Osteocyte (in vitro differentiated cells): ENCODE data around the gene AGT. TPM values are rescaled to one million over a fixed set of nuclear protein-coding genes. Genes with fewer than 3 reads are reported as not detected.

ENCODE experiments used
- DNase-seq: peaks from one replicate; pipeline ENCODE4 v3.0.0; 2021; ENCODE audit warnings: mixed read lengths; ENCODE audit not compliant: unreplicated experiment; ENCODE audit errors: extremely low spot score
- H3K27ac Mint-ChIP-seq: one replicate; pipeline ENCODE4 v1.8.0; 2021; ENCODE audit warnings: mild to moderate bottlenecking, mixed read lengths; ENCODE audit not compliant: unreplicated experiment
- H3K27me3 Mint-ChIP-seq: one replicate; pipeline ENCODE4 v1.8.0; 2021; ENCODE audit warnings: mixed read lengths; ENCODE audit not compliant: unreplicated experiment
- H3K36me3 Mint-ChIP-seq: one replicate; pipeline ENCODE4 v1.8.0; 2021; ENCODE audit warnings: mixed read lengths; ENCODE audit not compliant: unreplicated experiment
- H3K4me1 Mint-ChIP-seq: one replicate; pipeline ENCODE4 v1.8.0; 2021; ENCODE audit warnings: mixed read lengths; ENCODE audit not compliant: unreplicated experiment
- H3K4me3 Mint-ChIP-seq: one replicate; pipeline ENCODE4 v1.8.0; 2021; ENCODE audit warnings: mild to moderate bottlenecking, moderate library complexity, mixed read lengths; ENCODE audit not compliant: unreplicated experiment
- H3K9me3 Mint-ChIP-seq: one replicate; pipeline ENCODE4 v1.8.0; 2021; ENCODE audit warnings: mixed read lengths; ENCODE audit not compliant: unreplicated experiment
- total RNA-seq: library from RNA; stranded (reverse); gene quantifications from 2 replicates; pipeline ENCODE4 v1.2.1, GENCODE V29; 2021
- TF ChIP-seq, protein P1 (sequence below): fragments of 200-600 bp; sonication (generic); IDR thresholded peaks from 2 replicates; pipeline ENCODE4 v1.5.0; 2021; ENCODE audit warnings: antibody characterized with exemption, mild to moderate bottlenecking, moderate library complexity

The AGT gene
- total RNA-seq, 1 donor from 2014 or later = 25.6 TPM

DNA sequence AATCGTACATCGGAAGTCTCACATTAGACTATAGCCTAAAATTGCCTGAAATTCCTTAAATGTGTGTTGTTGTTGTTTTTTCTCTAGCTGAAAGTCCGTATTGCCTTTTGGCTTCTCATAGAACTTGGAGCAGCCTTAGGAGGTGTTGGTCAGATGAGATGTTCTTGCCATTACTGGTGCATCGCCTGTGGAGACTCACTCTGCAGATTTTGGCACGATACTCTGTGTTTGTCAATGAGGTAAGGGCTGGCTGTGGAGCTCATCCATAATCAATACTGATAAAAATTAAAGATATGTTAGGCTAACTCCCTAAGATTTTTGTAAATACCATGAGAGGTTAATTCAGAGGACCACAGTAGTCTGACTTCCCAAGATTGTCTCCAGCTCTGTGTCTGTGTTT is 28.9 kb downstream of the AGT start:
- DNase-seq = no peak
- H3K27me3 Mint-ChIP-seq = no peaks in the 10 kb centered on the region
- no peak overlapping the region for H3K27ac Mint-ChIP-seq
- TF ChIP-seq, protein P1, sequence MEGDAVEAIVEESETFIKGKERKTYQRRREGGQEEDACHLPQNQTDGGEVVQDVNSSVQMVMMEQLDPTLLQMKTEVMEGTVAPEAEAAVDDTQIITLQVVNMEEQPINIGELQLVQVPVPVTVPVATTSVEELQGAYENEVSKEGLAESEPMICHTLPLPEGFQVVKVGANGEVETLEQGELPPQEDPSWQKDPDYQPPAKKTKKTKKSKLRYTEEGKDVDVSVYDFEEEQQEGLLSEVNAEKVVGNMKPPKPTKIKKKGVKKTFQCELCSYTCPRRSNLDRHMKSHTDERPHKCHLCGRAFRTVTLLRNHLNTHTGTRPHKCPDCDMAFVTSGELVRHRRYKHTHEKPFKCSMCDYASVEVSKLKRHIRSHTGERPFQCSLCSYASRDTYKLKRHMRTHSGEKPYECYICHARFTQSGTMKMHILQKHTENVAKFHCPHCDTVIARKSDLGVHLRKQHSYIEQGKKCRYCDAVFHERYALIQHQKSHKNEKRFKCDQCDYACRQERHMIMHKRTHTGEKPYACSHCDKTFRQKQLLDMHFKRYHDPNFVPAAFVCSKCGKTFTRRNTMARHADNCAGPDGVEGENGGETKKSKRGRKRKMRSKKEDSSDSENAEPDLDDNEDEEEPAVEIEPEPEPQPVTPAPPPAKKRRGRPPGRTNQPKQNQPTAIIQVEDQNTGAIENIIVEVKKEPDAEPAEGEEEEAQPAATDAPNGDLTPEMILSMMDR = no peak
- no peak overlapping the region for H3K4me3 Mint-ChIP-seq
- H3K4me1 Mint-ChIP-seq = peaks cover 19% of the 10 kb centered on the region
- H3K9me3 Mint-ChIP-seq = no peaks in the 10 kb centered on the region
- peaks cover 53% of the 10 kb centered on the region for H3K36me3 Mint-ChIP-seq

DNA sequence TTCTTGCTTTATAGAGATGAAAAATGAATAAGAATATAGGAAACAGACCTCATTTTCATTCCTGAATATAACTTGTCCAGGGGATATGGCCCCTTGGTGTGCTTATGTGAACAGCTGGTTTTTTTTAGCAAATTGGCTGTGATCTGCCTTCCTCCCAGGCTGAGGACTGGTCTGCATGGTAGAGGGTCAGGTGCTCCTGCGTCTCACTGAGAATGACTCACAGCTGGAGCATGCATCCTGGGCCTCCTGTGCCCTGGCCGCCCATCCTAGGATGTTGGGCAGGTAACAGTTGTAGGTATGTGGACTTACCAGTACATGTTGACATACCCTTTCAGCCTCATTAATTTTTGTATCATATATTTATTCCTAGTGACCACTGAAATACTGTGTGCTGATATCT is 29.8 kb downstream of the AGT start:
- no peaks in the 10 kb centered on the region for H3K9me3 Mint-ChIP-seq
- H3K4me3 Mint-ChIP-seq = no peak overlapping the region
- no peak overlapping the region for H3K27ac Mint-ChIP-seq
- no peaks in the 10 kb centered on the region for H3K27me3 Mint-ChIP-seq
- H3K36me3 Mint-ChIP-seq = peaks cover 54% of the 10 kb centered on the region
- TF ChIP-seq, protein P1 = no peak
- no peak for DNase-seq
- peaks cover 17% of the 10 kb centered on the region for H3K4me1 Mint-ChIP-seq

DNA sequence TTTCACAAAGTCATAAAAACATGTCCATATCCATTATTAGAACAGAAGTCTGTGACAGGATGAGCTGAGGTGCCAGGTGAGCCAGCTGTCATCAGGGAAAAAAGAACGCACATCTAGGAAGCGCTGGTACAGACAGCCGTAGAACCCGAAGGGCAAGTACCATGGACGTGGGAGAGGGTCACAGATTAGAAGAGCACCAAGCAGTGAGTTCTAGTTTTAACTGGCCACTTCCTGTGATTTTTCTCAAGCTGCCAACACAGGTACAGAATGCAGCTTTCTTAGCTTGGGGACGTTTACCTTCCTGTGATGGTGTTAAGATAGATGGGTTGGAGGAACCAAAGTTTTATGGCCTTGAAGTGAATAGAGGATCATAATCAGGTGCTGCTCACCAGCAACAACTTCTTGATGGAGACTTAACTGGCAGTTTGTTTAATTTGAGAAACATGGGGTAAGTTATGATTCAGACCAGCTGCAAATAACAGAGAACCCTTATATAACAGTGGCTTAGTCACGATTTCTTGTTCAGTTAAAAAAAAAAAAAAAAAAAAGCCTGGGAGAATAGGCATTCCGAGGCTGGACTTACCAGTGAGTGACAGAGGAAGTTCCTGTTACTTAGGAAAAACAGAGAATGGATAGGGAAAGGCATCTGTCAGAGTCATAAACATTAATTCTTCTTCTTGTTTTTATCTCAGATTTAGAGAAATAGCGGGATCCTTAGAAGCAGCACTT is 30.9 kb downstream of the AGT start:
- Mint-ChIP-seq H3K4me3 (no peak overlapping the region), H3K9me3 (no peaks in the 10 kb centered on the region), H3K27ac (no peak overlapping the region), H3K4me1 (peaks cover 17% of the 10 kb centered on the region), H3K27me3 (no peaks in the 10 kb centered on the region), H3K36me3 (peaks cover 57% of the 10 kb centered on the region)
- TF ChIP-seq, protein P1 = no peak
- DNase-seq = no peak

DNA sequence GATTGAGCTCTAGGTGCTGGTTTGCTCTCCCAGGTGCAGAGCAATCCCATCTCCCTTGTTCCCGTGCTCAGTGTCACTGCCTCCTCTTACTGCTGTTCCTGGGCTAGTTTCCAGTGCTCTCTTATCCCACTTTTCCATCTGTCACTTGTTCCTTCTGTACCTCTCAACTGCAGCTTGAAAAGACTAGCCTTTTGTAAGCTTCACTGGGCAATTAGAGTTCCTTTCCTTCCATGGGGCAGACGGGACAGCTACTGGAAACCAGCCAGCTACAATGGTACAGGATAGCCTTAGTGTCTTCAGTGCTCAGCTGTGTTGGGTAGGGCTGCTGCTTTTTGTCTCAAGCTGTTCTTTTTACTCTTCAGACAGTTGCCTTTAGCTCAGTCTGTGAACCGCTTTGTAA is 31.6 kb downstream of the AGT start:
- TF ChIP-seq, protein P1 = no peak
- no peaks in the 10 kb centered on the region for H3K9me3 Mint-ChIP-seq
- peaks cover 17% of the 10 kb centered on the region for H3K4me1 Mint-ChIP-seq
- H3K27ac Mint-ChIP-seq = peak overlapping the region; percentile 11
- DNase-seq = no peak
- no peaks in the 10 kb centered on the region for H3K27me3 Mint-ChIP-seq
- H3K36me3 Mint-ChIP-seq = peaks cover 59% of the 10 kb centered on the region
- no peak overlapping the region for H3K4me3 Mint-ChIP-seq

DNA sequence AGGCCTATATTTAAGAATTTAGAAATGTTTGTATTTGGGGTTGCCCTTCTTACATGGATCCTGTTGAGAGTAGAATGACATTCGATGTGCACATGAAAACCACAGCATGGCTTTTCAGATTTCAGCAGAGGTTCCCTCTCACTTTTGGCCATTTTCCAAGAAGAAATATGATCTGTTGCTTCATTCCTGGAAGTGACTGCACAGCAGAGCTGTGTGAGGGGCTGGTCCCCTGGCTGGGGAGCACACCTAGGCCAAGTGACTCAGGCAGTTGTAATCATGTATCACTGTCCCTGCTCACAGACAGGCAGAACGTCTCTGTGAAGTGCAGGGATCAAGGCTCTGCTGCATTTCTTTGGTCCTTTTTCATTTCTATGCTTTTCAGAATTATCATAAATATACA is 32.3 kb downstream of the AGT start:
- DNase-seq = no peak
- Mint-ChIP-seq H3K27ac (no peak overlapping the region), H3K4me1 (peaks cover 17% of the 10 kb centered on the region)

More for the DNA sequence above, 32.3 kb downstream of the AGT start:
- no peaks in the 10 kb centered on the region for H3K27me3 Mint-ChIP-seq
- H3K36me3 Mint-ChIP-seq = peaks cover 58% of the 10 kb centered on the region
- H3K4me3 Mint-ChIP-seq = no peak overlapping the region
- TF ChIP-seq, protein P1 = no peak
- peaks cover 4% of the 10 kb centered on the region for H3K9me3 Mint-ChIP-seq
